Measurements from ENCODE around the gene LHFPL3.

LHFPL3 gene

DNA sequence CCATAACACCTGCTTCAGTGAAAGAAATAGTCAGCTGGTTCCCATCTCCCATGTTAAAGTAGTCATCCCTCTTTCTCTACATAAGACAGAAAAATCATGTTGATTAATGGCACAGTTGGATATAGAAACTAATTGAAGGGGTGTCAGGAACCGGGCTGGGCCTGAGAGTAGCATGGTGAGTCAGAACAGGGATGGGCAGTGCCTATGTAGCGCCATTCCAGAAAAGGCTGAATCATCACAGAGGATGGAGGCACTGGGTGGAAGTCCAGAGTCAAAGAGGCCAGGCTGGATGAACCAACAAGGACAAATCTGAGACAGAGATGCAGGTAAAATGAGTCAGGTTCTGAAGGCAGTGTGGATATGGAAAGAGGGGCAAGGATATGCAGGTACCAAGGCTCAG lies 201.2 kb downstream of the LHFPL3 start:
- no peaks in the 10 kb centered on the region for H3K27me3 ChIP-seq (ENCODE audit: insufficient read depth, poor library complexity, severe bottlenecking)
- no peak for TF ChIP-seq GABPA (IDR thresholded peaks at IDR 0.05; ENCODE audit: low read depth)
- no peak for TF ChIP-seq POLR2AphosphoS5 (IDR thresholded peaks at IDR 0.05; ENCODE audit: low read depth)
- no peak for DNase-seq (ENCODE audit: low read depth in 1 of 2, low spot score in 1 of 2)
- H3K27ac ChIP-seq (replicated peaks) = no peak overlapping the region
- H3K4me3 ChIP-seq (replicated peaks; ENCODE audit: insufficient read depth, low read length) = no peak overlapping the region

DNA sequence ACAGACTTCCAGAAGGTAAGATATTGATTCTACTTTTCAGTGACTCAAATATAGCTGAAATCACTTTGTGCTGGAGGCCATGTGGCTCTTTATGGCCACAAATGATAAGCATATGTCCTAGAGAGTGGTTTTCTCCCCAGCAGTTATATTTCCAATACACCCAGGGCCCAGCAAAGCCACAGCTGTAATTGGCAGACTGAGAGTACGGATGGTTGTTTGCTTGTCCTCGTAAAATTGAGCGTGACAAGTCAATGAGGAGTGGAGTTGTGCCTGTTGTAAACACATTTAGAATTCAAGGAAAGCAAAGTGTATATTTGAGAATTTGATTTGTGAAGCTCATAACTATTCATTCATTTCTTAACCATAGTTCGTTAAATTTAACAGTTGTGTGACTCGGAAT lies 201.8 kb downstream of the LHFPL3 start:
- Histone ChIP-seq H3K27ac (replicated peaks) (no peak overlapping the region), H3K27me3 (ENCODE audit: insufficient read depth, poor library complexity, severe bottlenecking) (no peaks in the 10 kb centered on the region)
- no peak for TF ChIP-seq GABPA (IDR thresholded peaks at IDR 0.05; ENCODE audit: low read depth)
- no peak for TF ChIP-seq POLR2AphosphoS5 (IDR thresholded peaks at IDR 0.05; ENCODE audit: low read depth)
- TF ChIP-seq SPI1 (IDR thresholded peaks at IDR 0.05; ENCODE audit: borderline replicate concordance, low read depth) = no peak
- TF ChIP-seq, protein P1, sequence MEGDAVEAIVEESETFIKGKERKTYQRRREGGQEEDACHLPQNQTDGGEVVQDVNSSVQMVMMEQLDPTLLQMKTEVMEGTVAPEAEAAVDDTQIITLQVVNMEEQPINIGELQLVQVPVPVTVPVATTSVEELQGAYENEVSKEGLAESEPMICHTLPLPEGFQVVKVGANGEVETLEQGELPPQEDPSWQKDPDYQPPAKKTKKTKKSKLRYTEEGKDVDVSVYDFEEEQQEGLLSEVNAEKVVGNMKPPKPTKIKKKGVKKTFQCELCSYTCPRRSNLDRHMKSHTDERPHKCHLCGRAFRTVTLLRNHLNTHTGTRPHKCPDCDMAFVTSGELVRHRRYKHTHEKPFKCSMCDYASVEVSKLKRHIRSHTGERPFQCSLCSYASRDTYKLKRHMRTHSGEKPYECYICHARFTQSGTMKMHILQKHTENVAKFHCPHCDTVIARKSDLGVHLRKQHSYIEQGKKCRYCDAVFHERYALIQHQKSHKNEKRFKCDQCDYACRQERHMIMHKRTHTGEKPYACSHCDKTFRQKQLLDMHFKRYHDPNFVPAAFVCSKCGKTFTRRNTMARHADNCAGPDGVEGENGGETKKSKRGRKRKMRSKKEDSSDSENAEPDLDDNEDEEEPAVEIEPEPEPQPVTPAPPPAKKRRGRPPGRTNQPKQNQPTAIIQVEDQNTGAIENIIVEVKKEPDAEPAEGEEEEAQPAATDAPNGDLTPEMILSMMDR (IDR thresholded peaks at IDR 0.05; ENCODE audit: insufficient read depth, low read length) = no peak
- TF ChIP-seq, protein P2, sequence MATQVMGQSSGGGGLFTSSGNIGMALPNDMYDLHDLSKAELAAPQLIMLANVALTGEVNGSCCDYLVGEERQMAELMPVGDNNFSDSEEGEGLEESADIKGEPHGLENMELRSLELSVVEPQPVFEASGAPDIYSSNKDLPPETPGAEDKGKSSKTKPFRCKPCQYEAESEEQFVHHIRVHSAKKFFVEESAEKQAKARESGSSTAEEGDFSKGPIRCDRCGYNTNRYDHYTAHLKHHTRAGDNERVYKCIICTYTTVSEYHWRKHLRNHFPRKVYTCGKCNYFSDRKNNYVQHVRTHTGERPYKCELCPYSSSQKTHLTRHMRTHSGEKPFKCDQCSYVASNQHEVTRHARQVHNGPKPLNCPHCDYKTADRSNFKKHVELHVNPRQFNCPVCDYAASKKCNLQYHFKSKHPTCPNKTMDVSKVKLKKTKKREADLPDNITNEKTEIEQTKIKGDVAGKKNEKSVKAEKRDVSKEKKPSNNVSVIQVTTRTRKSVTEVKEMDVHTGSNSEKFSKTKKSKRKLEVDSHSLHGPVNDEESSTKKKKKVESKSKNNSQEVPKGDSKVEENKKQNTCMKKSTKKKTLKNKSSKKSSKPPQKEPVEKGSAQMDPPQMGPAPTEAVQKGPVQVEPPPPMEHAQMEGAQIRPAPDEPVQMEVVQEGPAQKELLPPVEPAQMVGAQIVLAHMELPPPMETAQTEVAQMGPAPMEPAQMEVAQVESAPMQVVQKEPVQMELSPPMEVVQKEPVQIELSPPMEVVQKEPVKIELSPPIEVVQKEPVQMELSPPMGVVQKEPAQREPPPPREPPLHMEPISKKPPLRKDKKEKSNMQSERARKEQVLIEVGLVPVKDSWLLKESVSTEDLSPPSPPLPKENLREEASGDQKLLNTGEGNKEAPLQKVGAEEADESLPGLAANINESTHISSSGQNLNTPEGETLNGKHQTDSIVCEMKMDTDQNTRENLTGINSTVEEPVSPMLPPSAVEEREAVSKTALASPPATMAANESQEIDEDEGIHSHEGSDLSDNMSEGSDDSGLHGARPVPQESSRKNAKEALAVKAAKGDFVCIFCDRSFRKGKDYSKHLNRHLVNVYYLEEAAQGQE (IDR thresholded peaks at IDR 0.05; ENCODE audit: insufficient replicate concordance, low read depth) = no peak

DNA sequence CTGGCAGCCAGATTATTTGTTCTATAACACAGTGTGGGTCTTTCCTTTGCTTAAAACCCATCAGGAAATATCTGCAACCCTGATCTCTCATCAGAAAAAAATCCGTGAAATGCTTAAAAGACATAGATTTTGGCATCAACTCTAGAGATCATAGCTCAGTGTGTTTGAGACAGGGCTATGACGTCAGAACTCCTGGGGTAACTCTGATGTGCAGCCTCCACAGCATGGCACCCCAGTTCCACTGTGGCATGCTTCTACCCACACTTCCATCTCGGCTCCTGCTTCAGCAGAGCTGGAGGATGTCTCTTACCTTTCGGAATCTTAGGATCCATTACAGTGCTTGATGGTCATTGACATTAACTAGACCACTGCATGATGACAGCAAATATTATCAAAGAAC lies 205.7 kb downstream of the LHFPL3 start:
- H3K4me3 ChIP-seq (replicated peaks; ENCODE audit: insufficient read depth, low read length) = no peak overlapping the region
- DNase-seq (ENCODE audit: low read depth in 1 of 2, low spot score in 1 of 2) = no peak
- TF ChIP-seq GABPA (IDR thresholded peaks at IDR 0.05; ENCODE audit: low read depth) = no peak
- TF ChIP-seq, protein P2 (IDR thresholded peaks at IDR 0.05; ENCODE audit: insufficient replicate concordance, low read depth) = no peak
- TF ChIP-seq, protein P1 (IDR thresholded peaks at IDR 0.05; ENCODE audit: insufficient read depth, low read length) = no peak
- no peak for TF ChIP-seq SPI1 (IDR thresholded peaks at IDR 0.05; ENCODE audit: borderline replicate concordance, low read depth)
- no peak for TF ChIP-seq POLR2AphosphoS5 (IDR thresholded peaks at IDR 0.05; ENCODE audit: low read depth)
- no peaks in the 10 kb centered on the region for H3K27me3 ChIP-seq (ENCODE audit: insufficient read depth, poor library complexity, severe bottlenecking)
- no peak overlapping the region for H3K27ac ChIP-seq (replicated peaks)

More for the DNA sequence above, 201.8 kb downstream of the LHFPL3 start:
- no peak overlapping the region for H3K4me3 ChIP-seq (replicated peaks; ENCODE audit: insufficient read depth, low read length)
- no peak for DNase-seq (ENCODE audit: low read depth in 1 of 2, low spot score in 1 of 2)

DNA sequence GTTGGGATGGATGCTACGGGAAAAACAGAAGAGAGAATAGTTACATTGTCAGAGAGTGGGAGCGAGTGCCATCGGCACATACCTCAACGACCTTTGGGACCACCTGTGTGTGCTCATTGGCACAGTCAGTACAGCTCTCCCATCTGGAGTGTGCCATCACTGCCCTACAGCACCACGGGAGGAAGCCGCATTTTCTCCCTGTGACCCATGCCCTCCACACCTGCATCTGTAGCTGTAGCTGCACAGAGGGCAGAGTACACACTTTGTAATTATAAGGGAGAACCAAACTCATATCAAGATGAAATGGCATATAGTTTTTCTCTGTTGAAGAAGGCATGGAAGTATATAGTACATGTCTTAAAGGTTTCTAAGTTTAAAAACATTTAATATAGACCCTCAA lies 207.4 kb downstream of the LHFPL3 start:
- H3K27me3 ChIP-seq (ENCODE audit: insufficient read depth, poor library complexity, severe bottlenecking) = no peaks in the 10 kb centered on the region
- TF ChIP-seq GABPA (IDR thresholded peaks at IDR 0.05; ENCODE audit: low read depth) = no peak
- TF ChIP-seq, protein P1 (IDR thresholded peaks at IDR 0.05; ENCODE audit: insufficient read depth, low read length) = no peak
- TF ChIP-seq, protein P2 (IDR thresholded peaks at IDR 0.05; ENCODE audit: insufficient replicate concordance, low read depth) = no peak
- no peak for TF ChIP-seq SPI1 (IDR thresholded peaks at IDR 0.05; ENCODE audit: borderline replicate concordance, low read depth)
- DNase-seq (ENCODE audit: low read depth in 1 of 2, low spot score in 1 of 2) = no peak
- H3K27ac ChIP-seq (replicated peaks) = no peak overlapping the region
- H3K4me3 ChIP-seq (replicated peaks; ENCODE audit: insufficient read depth, low read length) = no peak overlapping the region
